IMR-90 (cell line): Measurements from ENCODE around the gene GSK3B. TPM values are rescaled to one million over a fixed set of nuclear protein-coding genes. Genes with fewer than 3 reads are reported as not detected.

ENCODE experiments used
- ATAC-seq: fragments of 200-7000 bp; cut with Tn5 transposase; 2 replicates; pipeline ENCODE4 v1.9.1; 2020; ENCODE audit warnings: low read depth, mild to moderate bottlenecking, moderate library complexity
- BruUV-seq: library from RNA; stranded (reverse); fragments of 400-500 nt; replicated peaks from 2 replicates; lab custom pipeline; 2021; lab: Mats Ljungman, UMichigan
- CTCF ChIA-PET: fragments of 300-600 bp; formaldehyde crosslinking; extraction: SDS; loops from one replicate; lab custom pipeline; 2021; ENCODE audit warnings: antibody characterized with exemption; lab: Yijun Ruan, JAX
- POLR2A ChIA-PET: fragments of 300-600 bp; sonication (Branson Sonifier 250); formaldehyde crosslinking; loops from one replicate; lab custom pipeline; 2022; ENCODE audit warnings: antibody characterized with exemption; ENCODE audit not compliant: unreplicated experiment; lab: Charles Lee
- DNase-seq: peaks from one replicate; pipeline ENCODE4 v3.0.0; 2013
- H2AFZ ChIP-seq: replicated peaks from 2 replicates; pipeline ENCODE3; 2013; ENCODE audit warnings: low read length, mild to moderate bottlenecking; ENCODE audit not compliant: poor library complexity
- H2AK5ac ChIP-seq: 2 replicates; pipeline ENCODE4 v1.6.1; 2013; ENCODE audit warnings: low read depth, low read length, inconsistent platforms
- H2AK9ac ChIP-seq: replicated peaks from 2 replicates; pipeline ENCODE3; 2013; ENCODE audit warnings: mild to moderate bottlenecking, low read depth, low read length, moderate library complexity; ENCODE audit not compliant: poor library complexity
- H2BK120ac ChIP-seq: 2 replicates; pipeline ENCODE4 v1.6.1; 2013; ENCODE audit warnings: low read depth, low read length, inconsistent platforms
- H2BK15ac ChIP-seq: 3 replicates; pipeline ENCODE4 v1.6.1; 2013; ENCODE audit warnings: low read depth, low read length, inconsistent platforms
- H2BK20ac ChIP-seq: 2 replicates; pipeline ENCODE4 v1.6.1; 2013; ENCODE audit warnings: low read depth, mild to moderate bottlenecking, inconsistent platforms, low read length, moderate library complexity
- H2BK5ac ChIP-seq: 2 replicates; pipeline ENCODE4 v1.6.1; 2013; ENCODE audit warnings: mild to moderate bottlenecking, low read depth, low read length, inconsistent platforms; ENCODE audit not compliant: poor library complexity, severe bottlenecking
- H3K14ac ChIP-seq: replicated peaks from 2 replicates; pipeline ENCODE4 v1.6.1; 2013; ENCODE audit warnings: low read depth, low read length, inconsistent platforms
- H3K18ac ChIP-seq: 2 replicates; pipeline ENCODE4 v1.6.1; 2013; ENCODE audit warnings: low read depth, low read length, control low read depth
- H3K23ac ChIP-seq: 2 replicates; pipeline ENCODE4 v1.6.1; 2013; ENCODE audit warnings: low read depth, low read length, inconsistent platforms
- H3K27ac ChIP-seq: 2 replicates; pipeline ENCODE4 v1.5.1; 2013; ENCODE audit warnings: mild to moderate bottlenecking, control low read depth, low read length; ENCODE audit not compliant: insufficient read depth
- H3K27me3 ChIP-seq: 2 replicates; pipeline ENCODE4 v1.6.1; 2013; ENCODE audit warnings: low read length; ENCODE audit not compliant: control insufficient read depth, insufficient read depth
- H3K36me3 ChIP-seq: 2 replicates; pipeline ENCODE4 v1.6.1; 2013; ENCODE audit warnings: low read length, mixed read lengths; ENCODE audit not compliant: control insufficient read depth, insufficient read depth
- H3K4ac ChIP-seq: 2 replicates; pipeline ENCODE4 v1.6.1; 2013; ENCODE audit warnings: low read depth, low read length, inconsistent platforms
- H3K4me1 ChIP-seq: 2 replicates; pipeline ENCODE4 v1.6.1; 2013; ENCODE audit warnings: low read length, mixed read lengths; ENCODE audit not compliant: control insufficient read depth, insufficient read depth
- H3K4me2 ChIP-seq: 2 replicates; pipeline ENCODE4 v1.6.1; 2013; ENCODE audit warnings: low read depth, mild to moderate bottlenecking, control low read depth, low read length, moderate library complexity
- H3K4me3 ChIP-seq: 2 replicates; pipeline ENCODE4 v1.5.1; 2013; ENCODE audit warnings: low read depth, mild to moderate bottlenecking, control low read depth, low read length, moderate library complexity; ENCODE audit not compliant: insufficient read depth
- H3K56ac ChIP-seq: 2 replicates; pipeline ENCODE4 v1.6.1; 2013; ENCODE audit warnings: low read length, inconsistent platforms; ENCODE audit not compliant: insufficient read depth; ENCODE audit errors: extremely low read depth
- H3K79me1 ChIP-seq, 2 experiments: 2 replicates each; pipeline ENCODE4 v1.6.1; 2013; ENCODE audit warnings: low read length in 2 of 2, inconsistent platforms in 1 of 2, low read depth in 1 of 2
- H3K9ac ChIP-seq: 2 replicates; pipeline ENCODE4 v1.6.1; 2013; ENCODE audit warnings: low read depth, low read length, control low read depth
- H3K9me1 ChIP-seq: 2 replicates; pipeline ENCODE4 v1.6.1; 2013; ENCODE audit warnings: low read length, inconsistent platforms; ENCODE audit not compliant: insufficient read depth
- H3K9me3 ChIP-seq: 2 replicates; pipeline ENCODE4 v1.6.1; 2013; ENCODE audit warnings: low read length; ENCODE audit not compliant: control insufficient read depth, insufficient read depth
- H4K20me1 ChIP-seq: 2 replicates; pipeline ENCODE4 v1.6.1; 2013; ENCODE audit warnings: low read length, inconsistent platforms; ENCODE audit not compliant: insufficient read depth
- H4K5ac ChIP-seq: 2 replicates; pipeline ENCODE4 v1.6.1; 2013; ENCODE audit warnings: mild to moderate bottlenecking, low read depth, low read length, control low read depth
- H4K8ac ChIP-seq, 2 experiments: 2 replicates each; pipeline ENCODE4 v1.6.1; 2013; ENCODE audit warnings: low read depth in 2 of 2, low read length in 2 of 2, control low read depth in 1 of 2, inconsistent platforms in 1 of 2
- H4K91ac ChIP-seq: 2 replicates; pipeline ENCODE4 v1.6.1; 2013; ENCODE audit warnings: low read depth, low read length, inconsistent platforms; ENCODE audit not compliant: insufficient read depth
- BHLHE40 ChIP-seq: fragments of 150-350 bp; IDR thresholded peaks from 2 replicates; pipeline ENCODE4 v1.6.1; 2016; ENCODE audit warnings: mild to moderate bottlenecking, low read depth, low read length
- CEBPB ChIP-seq: IDR thresholded peaks from 2 replicates; pipeline ENCODE4 v1.6.1; 2012; ENCODE audit warnings: low read depth, low read length, improper control_type of control experiment
- CHD1 ChIP-seq: IDR thresholded peaks from 2 replicates; pipeline ENCODE4 v1.6.1; 2012; ENCODE audit warnings: low read depth, low read length, improper control_type of control experiment
- FOS ChIP-seq: fragments of 150-350 bp; IDR thresholded peaks from 2 replicates; pipeline ENCODE4 v1.6.1; 2016; ENCODE audit warnings: low read depth, low read length
- MAFK ChIP-seq: IDR thresholded peaks from 2 replicates; pipeline ENCODE4 v1.6.1; 2012; ENCODE audit warnings: low read depth, low read length, improper control_type of control experiment
- MAZ ChIP-seq: IDR thresholded peaks from 2 replicates; pipeline ENCODE4 v1.6.1; 2012; ENCODE audit warnings: low read depth, mild to moderate bottlenecking, low read length, improper control_type of control experiment, moderate library complexity, borderline replicate concordance
- MXI1 ChIP-seq: IDR thresholded peaks from 2 replicates; pipeline ENCODE4 v1.6.1; 2012; ENCODE audit warnings: low read depth, mild to moderate bottlenecking, low read length, moderate library complexity, borderline replicate concordance
- NFE2L2 ChIP-seq: fragments of 150-350 bp; IDR thresholded peaks from 2 replicates; pipeline ENCODE4 v1.6.1; 2016; ENCODE audit warnings: low read depth, mild to moderate bottlenecking, low read length
- POLR2A ChIP-seq: IDR thresholded peaks from 2 replicates; pipeline ENCODE4 v1.6.1; 2012; ENCODE audit warnings: mild to moderate bottlenecking, low read depth, low read length
- RAD21 ChIP-seq: IDR thresholded peaks from 2 replicates; pipeline ENCODE4 v1.6.1; 2012; ENCODE audit warnings: low read length, improper control_type of control experiment
- RCOR1 ChIP-seq: IDR thresholded peaks from 2 replicates; pipeline ENCODE4 v1.6.1; 2012; ENCODE audit warnings: mild to moderate bottlenecking, low read length, improper control_type of control experiment; ENCODE audit not compliant: insufficient replicate concordance
- RFX5 ChIP-seq: IDR thresholded peaks from 2 replicates; pipeline ENCODE4 v1.8.0; 2012; ENCODE audit warnings: low read depth, mild to moderate bottlenecking, low read length, moderate library complexity
- SMC3 ChIP-seq: fragments of 150-350 bp; IDR thresholded peaks from 2 replicates; pipeline ENCODE4 v1.6.1; 2016; ENCODE audit warnings: low read depth, mild to moderate bottlenecking, antibody characterized with exemption, low read length, moderate library complexity
- dilution Hi-C: fragments of 300-500 bp; cut with HindIII; formaldehyde crosslinking; loops from one replicate; pipeline ENCODE4 v1.14.3; 2018; ENCODE audit warnings: low sequenced_read_pairs; ENCODE audit not compliant: unreplicated experiment
- in situ Hi-C: fragments of 300-500 bp; cut with MboI; formaldehyde crosslinking; loops from 3 replicates; pipeline ENCODE4 v1.14.3; 2019; ENCODE audit warnings: low sequenced_read_pairs, inconsistent platforms, mixed read lengths
- intact Hi-C: fragments of 100-400 bp; cut with micrococcal nuclease; formaldehyde crosslinking; loops from 2 replicates; pipeline ENCODE4 v1.10.0; 2022
- polyA plus RNA-seq, 3 experiments: library from polyadenylated mRNA; depleted of rRNA; stranded (reverse); fragments of >200 nt; gene quantifications; 2 replicates each; pipeline ENCODE4 v1.2.3, GENCODE V29; 2012; ENCODE audit warnings: low replicate concordance in 1 of 3
- total RNA-seq: library from RNA; depleted of rRNA; stranded (reverse); fragments of >200 nt; gene quantifications from 2 replicates; pipeline ENCODE4 v1.2.3, GENCODE V29; 2012
- TF ChIP-seq, protein P1 (sequence below): conservative IDR thresholded peaks from 2 replicates; pipeline ENCODE4 v1.5.1; 2012; ENCODE audit warnings: mild to moderate bottlenecking, low read depth, low read length, improper control_type of control experiment
- TF ChIP-seq, protein P2 (sequence below): fragments of 150-350 bp; IDR thresholded peaks from 2 replicates; pipeline ENCODE4 v1.6.1; 2017; ENCODE audit warnings: mild to moderate bottlenecking, antibody characterized with exemption, low read length, low read depth
- TF ChIP-seq, protein P3 (sequence below): fragments of 150-350 bp; IDR thresholded peaks from 2 replicates; pipeline ENCODE4 v1.6.1; 2016; ENCODE audit warnings: low read depth, mild to moderate bottlenecking, low read length, moderate library complexity, borderline replicate concordance

The GSK3B gene
- total and polyA plus RNA-seq, 2 of the 4 experiments (the other 2 are of a cell fraction), result 19.2 to 33.2 TPM

DNA sequence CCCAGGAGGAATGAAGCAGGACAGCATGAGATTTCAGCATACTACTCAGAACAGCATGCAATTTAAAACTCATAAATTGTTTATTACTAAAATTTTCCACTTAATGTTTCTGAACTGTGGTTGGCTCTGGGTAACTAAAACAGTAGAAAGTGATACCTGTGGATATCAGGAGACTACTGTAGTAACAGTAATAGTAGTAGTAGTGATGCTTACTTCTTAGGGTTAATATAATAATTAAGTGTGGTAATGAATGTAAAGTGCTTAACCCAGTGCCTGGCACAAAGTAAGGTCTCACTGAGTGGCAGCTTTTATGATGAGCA is 195.1 kb downstream of the GSK3B start:
- Histone ChIP-seq H3K4me1 (no peaks in the 10 kb centered on the region), H3K27ac (no peak overlapping the region), H3K18ac (no peak overlapping the region), H3K9me3 (no peaks in the 10 kb centered on the region), H3K27me3 (no peaks in the 10 kb centered on the region), H2BK20ac (no peak overlapping the region), H3K56ac (no peak overlapping the region), H3K4ac (no peak overlapping the region), H2AFZ (no peak overlapping the region), H2BK120ac (no peak overlapping the region), H3K79me1 (peaks cover 0 to 9% of the 10 kb centered on the region in 2 experiments; a peak in 2 of 4 replicates), H4K91ac (no peak overlapping the region), H3K4me3 (no peak overlapping the region), H3K9ac (no peak overlapping the region), H2BK5ac (no peak overlapping the region), H3K23ac (no peak overlapping the region), H2AK5ac (no peak overlapping the region), H4K5ac (no peak overlapping the region), H2AK9ac (no peak overlapping the region), H3K9me1 (0 out of 2 replicates have a peak, but pooled peaks cover 6% of the 10 kb centered on the region), H4K20me1 (no peaks in the 10 kb centered on the region), H3K36me3 (peaks cover 5% of the 10 kb centered on the region; the same call in 1 of the 2 replicates), H4K8ac (no peak overlapping the region), H2BK15ac (no peak overlapping the region), H3K4me2 (no peak overlapping the region), H3K14ac (no peak overlapping the region)
- no peak for DNase-seq
- BruUV-seq, result no TSS peak
- intact Hi-C loops (no loop called here), dilution Hi-C loops (no loop called here), in situ Hi-C loops (loop anchor here (5.0 kb wide), 1 partner anchor 283 kb away; no protein-coding TSS in a partner anchor)
- ChIA-PET CTCF (no interaction called here), POLR2A (no interaction called here)
- TF ChIP-seq CEBPB, result no peak
- TF ChIP-seq MAZ, result no peak
- TF ChIP-seq SMC3, result no peak
- TF ChIP-seq CHD1, result no peak
- no peak for TF ChIP-seq NFE2L2
- no peak for TF ChIP-seq RCOR1
- TF ChIP-seq FOS, result no peak
- TF ChIP-seq, protein P1, sequence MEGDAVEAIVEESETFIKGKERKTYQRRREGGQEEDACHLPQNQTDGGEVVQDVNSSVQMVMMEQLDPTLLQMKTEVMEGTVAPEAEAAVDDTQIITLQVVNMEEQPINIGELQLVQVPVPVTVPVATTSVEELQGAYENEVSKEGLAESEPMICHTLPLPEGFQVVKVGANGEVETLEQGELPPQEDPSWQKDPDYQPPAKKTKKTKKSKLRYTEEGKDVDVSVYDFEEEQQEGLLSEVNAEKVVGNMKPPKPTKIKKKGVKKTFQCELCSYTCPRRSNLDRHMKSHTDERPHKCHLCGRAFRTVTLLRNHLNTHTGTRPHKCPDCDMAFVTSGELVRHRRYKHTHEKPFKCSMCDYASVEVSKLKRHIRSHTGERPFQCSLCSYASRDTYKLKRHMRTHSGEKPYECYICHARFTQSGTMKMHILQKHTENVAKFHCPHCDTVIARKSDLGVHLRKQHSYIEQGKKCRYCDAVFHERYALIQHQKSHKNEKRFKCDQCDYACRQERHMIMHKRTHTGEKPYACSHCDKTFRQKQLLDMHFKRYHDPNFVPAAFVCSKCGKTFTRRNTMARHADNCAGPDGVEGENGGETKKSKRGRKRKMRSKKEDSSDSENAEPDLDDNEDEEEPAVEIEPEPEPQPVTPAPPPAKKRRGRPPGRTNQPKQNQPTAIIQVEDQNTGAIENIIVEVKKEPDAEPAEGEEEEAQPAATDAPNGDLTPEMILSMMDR, result no peak
- TF ChIP-seq, protein P2, sequence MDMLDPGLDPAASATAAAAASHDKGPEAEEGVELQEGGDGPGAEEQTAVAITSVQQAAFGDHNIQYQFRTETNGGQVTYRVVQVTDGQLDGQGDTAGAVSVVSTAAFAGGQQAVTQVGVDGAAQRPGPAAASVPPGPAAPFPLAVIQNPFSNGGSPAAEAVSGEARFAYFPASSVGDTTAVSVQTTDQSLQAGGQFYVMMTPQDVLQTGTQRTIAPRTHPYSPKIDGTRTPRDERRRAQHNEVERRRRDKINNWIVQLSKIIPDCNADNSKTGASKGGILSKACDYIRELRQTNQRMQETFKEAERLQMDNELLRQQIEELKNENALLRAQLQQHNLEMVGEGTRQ, result no peak
- TF ChIP-seq POLR2A, result no peak
- TF ChIP-seq MAFK, result no peak
- TF ChIP-seq, protein P3, sequence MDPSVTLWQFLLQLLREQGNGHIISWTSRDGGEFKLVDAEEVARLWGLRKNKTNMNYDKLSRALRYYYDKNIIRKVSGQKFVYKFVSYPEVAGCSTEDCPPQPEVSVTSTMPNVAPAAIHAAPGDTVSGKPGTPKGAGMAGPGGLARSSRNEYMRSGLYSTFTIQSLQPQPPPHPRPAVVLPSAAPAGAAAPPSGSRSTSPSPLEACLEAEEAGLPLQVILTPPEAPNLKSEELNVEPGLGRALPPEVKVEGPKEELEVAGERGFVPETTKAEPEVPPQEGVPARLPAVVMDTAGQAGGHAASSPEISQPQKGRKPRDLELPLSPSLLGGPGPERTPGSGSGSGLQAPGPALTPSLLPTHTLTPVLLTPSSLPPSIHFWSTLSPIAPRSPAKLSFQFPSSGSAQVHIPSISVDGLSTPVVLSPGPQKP, result no peak
- no peak for TF ChIP-seq MXI1
- TF ChIP-seq RFX5, result no peak
- TF ChIP-seq BHLHE40, result no peak
- no peak for TF ChIP-seq RAD21
- ATAC-seq, result no peak
